RWPE2 (cell line): ENCODE measurements around the gene INPP5A.

Experiments
- ATAC-seq: fragments of 200-7000 bp; cut with Tn5 transposase; 3 replicates; pipeline ENCODE4 v1.9.1; 2021; ENCODE audit warnings: low read depth
- DNase-seq: peaks from one replicate; pipeline ENCODE4 v3.0.0-alpha.2; 2020; ENCODE audit warnings: low spot score
- H3K27ac ChIP-seq: fragments of 450-650 bp; 2 replicates; pipeline ENCODE4 v1.5.1; 2017; ENCODE audit warnings: mild to moderate bottlenecking; ENCODE audit not compliant: poor library complexity, severe bottlenecking
- H3K27me3 ChIP-seq: fragments of 250-450 bp; sonication (Bioruptor Pico); 2 replicates; pipeline ENCODE4 v1.5.1; 2021; ENCODE audit warnings: mild to moderate bottlenecking, moderate library complexity; ENCODE audit not compliant: insufficient read depth, poor library complexity, severe bottlenecking
- H3K36me3 ChIP-seq: fragments of 250-450 bp; sonication (Bioruptor Pico); 2 replicates; pipeline ENCODE4 v1.5.1; 2020; ENCODE audit warnings: low read depth, mild to moderate bottlenecking, moderate library complexity
- H3K4me1 ChIP-seq: fragments of 250-450 bp; sonication (Bioruptor Pico); 2 replicates; pipeline ENCODE4 v1.5.1; 2021; ENCODE audit warnings: mild to moderate bottlenecking, moderate library complexity; ENCODE audit not compliant: insufficient read depth, poor library complexity, severe bottlenecking
- H3K4me3 ChIP-seq: fragments of 250-450 bp; sonication (Bioruptor Pico); 2 replicates; pipeline ENCODE4 v1.5.1; 2021; ENCODE audit warnings: mild to moderate bottlenecking, moderate library complexity; ENCODE audit not compliant: severe bottlenecking
- H3K9me3 ChIP-seq: fragments of 250-450 bp; sonication (Bioruptor Pico); 2 replicates; pipeline ENCODE4 v1.5.1; 2021; ENCODE audit warnings: mild to moderate bottlenecking, moderate library complexity; ENCODE audit not compliant: severe bottlenecking
- CTCF ChIP-seq: fragments of 450-650 bp; IDR thresholded peaks from one replicate; pipeline ENCODE4 v1.5.1; 2017; ENCODE audit warnings: mild to moderate bottlenecking, moderate library complexity; ENCODE audit not compliant: poor library complexity, severe bottlenecking

INPP5A gene

DNA sequence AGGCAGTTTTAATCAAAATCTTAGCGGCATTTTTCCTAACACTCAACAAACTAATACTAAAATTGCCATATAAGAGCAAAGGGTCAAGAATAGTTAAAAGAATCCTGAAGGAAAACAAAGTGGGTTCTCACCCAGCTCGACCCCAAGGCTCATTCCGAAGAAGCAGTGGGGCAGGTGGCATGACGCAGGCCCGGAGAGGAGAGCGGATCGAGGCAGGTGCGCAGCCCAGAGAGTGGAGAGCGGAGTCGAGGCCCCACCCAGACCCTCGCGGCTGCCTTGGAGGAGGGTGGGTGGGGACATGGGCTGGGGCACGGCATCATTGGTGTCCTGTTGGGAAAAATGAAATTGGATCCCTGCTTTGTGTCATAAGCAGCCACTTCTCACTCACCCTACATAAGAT lies 109.8 kb downstream of the INPP5A start:
- H3K4me1 ChIP-seq, result no peaks in the 10 kb centered on the region
- DNase-seq (peak; percentile 31), ATAC-seq (no peak)
- no peaks in the 10 kb centered on the region for H3K9me3 ChIP-seq
- no peak overlapping the region for H3K27ac ChIP-seq
- TF ChIP-seq CTCF, result no peak
- H3K4me3 ChIP-seq, result no peak overlapping the region
- no peaks in the 10 kb centered on the region for H3K36me3 ChIP-seq
- H3K27me3 ChIP-seq, result no peaks in the 10 kb centered on the region

GRCh38 chr10:132648072-132648850 lies 110.7 kb downstream of the INPP5A start:
- H3K9me3 ChIP-seq, result no peaks in the 10 kb centered on the region
- DNase-seq, result peak; percentile 37
- H3K4me1 ChIP-seq, result no peaks in the 10 kb centered on the region
- no peak overlapping the region for H3K27ac ChIP-seq
- H3K4me3 ChIP-seq, result no peak overlapping the region
- H3K27me3 ChIP-seq, result no peaks in the 10 kb centered on the region
- no peak for TF ChIP-seq CTCF
- no peak for ATAC-seq
- H3K36me3 ChIP-seq, result no peaks in the 10 kb centered on the region

DNA sequence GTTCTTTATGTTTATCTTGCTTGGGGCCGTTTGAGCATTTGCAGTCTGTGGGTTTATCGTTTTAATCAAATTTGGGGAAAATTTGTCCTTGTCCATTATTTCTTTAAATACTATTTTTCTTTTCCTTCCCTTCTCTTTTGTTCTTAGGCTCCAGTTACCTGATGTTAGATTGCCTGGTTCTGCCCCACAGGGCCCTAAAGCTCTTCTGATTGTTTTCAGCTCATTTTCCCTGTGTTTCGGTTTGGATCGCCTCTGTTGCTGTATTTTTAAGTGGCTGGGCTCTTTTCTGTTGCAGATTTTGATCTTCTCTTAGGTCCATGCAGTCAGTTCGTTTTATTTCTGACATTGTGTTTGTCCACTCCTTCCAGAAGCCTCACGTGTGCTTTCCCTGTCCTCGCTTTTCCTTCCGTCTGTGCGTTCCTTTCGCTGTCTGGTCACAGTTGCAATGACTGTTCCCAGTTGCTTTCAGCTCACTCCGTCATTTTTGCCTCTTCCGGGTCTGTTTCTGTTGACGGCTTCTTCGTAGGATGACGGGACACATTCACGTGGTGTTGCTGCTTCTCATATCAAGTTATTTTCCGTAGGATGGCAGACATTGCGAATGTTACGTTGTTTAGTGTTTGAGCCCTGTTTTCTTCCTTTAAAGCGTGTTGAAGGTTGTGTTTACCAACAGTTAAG lies 111.4 kb downstream of the INPP5A start:
- no peak overlapping the region for H3K27ac ChIP-seq
- H3K9me3 ChIP-seq, result no peaks in the 10 kb centered on the region
- H3K4me1 ChIP-seq, result no peaks in the 10 kb centered on the region
- DNase-seq (no peak), ATAC-seq (no peak)
- TF ChIP-seq CTCF, result no peak
- H3K4me3 ChIP-seq, result no peak overlapping the region
- H3K36me3 ChIP-seq, result no peaks in the 10 kb centered on the region
- no peaks in the 10 kb centered on the region for H3K27me3 ChIP-seq

DNA sequence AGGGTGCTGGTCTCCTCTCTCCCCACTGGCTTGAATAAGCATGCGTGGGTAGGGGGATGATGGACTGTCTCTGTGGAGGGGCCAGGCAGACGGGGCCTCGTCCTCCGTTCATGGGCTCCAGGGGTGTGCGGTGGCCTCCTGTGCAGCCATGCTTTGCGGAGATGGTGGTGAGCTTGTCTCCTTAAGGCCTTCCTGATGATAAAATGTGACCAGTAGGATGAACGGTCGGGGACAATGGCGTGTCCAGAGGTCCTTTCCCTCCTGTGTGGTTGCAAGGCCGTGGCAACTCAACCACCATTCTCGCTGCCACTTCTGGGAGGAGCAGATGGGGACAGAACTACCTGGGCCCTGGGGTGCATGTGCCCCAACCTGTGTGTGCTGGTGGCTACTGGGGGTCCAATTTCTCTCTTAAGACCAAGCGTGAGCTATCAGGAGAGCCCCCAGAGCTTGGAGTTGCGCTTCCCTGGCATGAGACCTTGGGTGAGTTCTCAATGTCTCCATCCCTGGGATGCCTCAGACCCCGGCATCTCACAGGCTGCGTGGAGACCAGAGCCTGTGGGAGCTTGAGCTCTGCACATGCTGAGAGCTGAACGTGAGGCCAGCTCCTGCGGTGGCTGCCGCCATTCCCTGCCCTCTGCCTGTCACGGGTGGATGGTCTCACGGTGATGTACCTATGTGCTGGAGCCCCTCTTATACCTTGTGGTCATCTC lies 112.2 kb downstream of the INPP5A start:
- TF ChIP-seq CTCF, result no peak
- H3K9me3 ChIP-seq, result no peaks in the 10 kb centered on the region
- H3K4me1 ChIP-seq, result no peaks in the 10 kb centered on the region
- ATAC-seq (no peak), DNase-seq (no peak)
- H3K4me3 ChIP-seq, result no peak overlapping the region
- H3K27ac ChIP-seq, result no peak overlapping the region
- H3K36me3 ChIP-seq, result no peaks in the 10 kb centered on the region
- no peaks in the 10 kb centered on the region for H3K27me3 ChIP-seq
